ENCODE measurements around the gene ISM2. TPM values are rescaled to one million over a fixed set of nuclear protein-coding genes. Genes with fewer than 3 reads are reported as not detected.

ISM2 gene
- polyA plus RNA-seq, 1 donor: 0.07 TPM

- no peaks in the 10 kb centered on the region for H3K36me3 ChIP-seq (ENCODE audit: control insufficient read depth, insufficient read depth, low read length)
These were observed 9.6 kb downstream of the ISM2 start for GRCh38 chr14:77489041-77489440.

DNA sequence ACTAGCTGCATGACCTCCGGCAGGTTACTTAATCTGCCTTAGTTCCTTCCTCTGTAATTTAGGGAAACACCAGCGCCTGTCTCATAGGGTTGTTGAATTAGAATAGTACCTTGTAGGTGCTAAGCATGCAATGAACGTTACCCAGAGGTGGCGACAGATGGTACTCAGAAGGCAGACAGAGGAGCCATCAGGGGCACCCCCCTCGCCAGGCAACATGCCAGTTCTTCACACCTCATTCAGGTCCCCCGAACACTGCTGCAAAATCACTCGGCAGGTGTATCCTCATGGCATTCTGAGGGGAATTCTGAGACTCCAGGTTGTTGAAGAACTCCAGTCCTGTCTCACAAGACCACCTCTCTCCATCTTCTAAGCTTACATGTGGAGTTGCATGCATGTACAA, 10.1 kb downstream of the ISM2 start:
- H3K36me3 ChIP-seq (ENCODE audit: control insufficient read depth, insufficient read depth, low read length): no peaks in the 10 kb centered on the region
- no CpG with 5 or more reads among the region's 7 CpGs for WGBS (ENCODE audit: insufficient coverage, low lambda C conversion rate)
- H3K27me3 ChIP-seq (ENCODE audit: control insufficient read depth, insufficient read depth, low read length): no peaks in the 10 kb centered on the region
- DNase-seq: no peak
- no peak overlapping the region for H3K4me3 ChIP-seq (ENCODE audit: low read length)
- H3K4me1 ChIP-seq (ENCODE audit: control insufficient read depth, insufficient read depth, low read length): no peaks in the 10 kb centered on the region
- H3K9me3 ChIP-seq (ENCODE audit: control insufficient read depth, low read depth, low read length): no peaks in the 10 kb centered on the region
- H3K27ac ChIP-seq (ENCODE audit: low read length): no peak overlapping the region

More at GRCh38 chr14:77489041-77489440, 9.6 kb downstream of the ISM2 start:
- WGBS (ENCODE audit: insufficient coverage, low lambda C conversion rate): no CpG with 5 or more reads among the region's 6 CpGs
- Histone ChIP-seq H3K4me1 (ENCODE audit: control insufficient read depth, insufficient read depth, low read length) (no peaks in the 10 kb centered on the region), H3K27ac (ENCODE audit: low read length) (no peak overlapping the region), H3K9me3 (ENCODE audit: control insufficient read depth, low read depth, low read length) (no peaks in the 10 kb centered on the region), H3K4me3 (ENCODE audit: low read length) (no peak overlapping the region), H3K27me3 (ENCODE audit: control insufficient read depth, insufficient read depth, low read length) (no peaks in the 10 kb centered on the region)
- DNase-seq: no peak

GRCh38 chr14:77485901-77486678, 12.5 kb downstream of the ISM2 start:
- Histone ChIP-seq H3K4me1 (ENCODE audit: control insufficient read depth, insufficient read depth, low read length) (no peaks in the 10 kb centered on the region), H3K27ac (ENCODE audit: low read length) (no peak overlapping the region), H3K27me3 (ENCODE audit: control insufficient read depth, insufficient read depth, low read length) (no peaks in the 10 kb centered on the region), H3K36me3 (ENCODE audit: control insufficient read depth, insufficient read depth, low read length) (no peaks in the 10 kb centered on the region), H3K9me3 (ENCODE audit: control insufficient read depth, low read depth, low read length) (no peaks in the 10 kb centered on the region), H3K4me3 (ENCODE audit: low read length) (no peak overlapping the region)
- DNase-seq: no peak
- WGBS (ENCODE audit: insufficient coverage, low lambda C conversion rate): 100% methylated on average over 1 of the region's 7 CpGs

- H3K27me3 ChIP-seq (ENCODE audit: control insufficient read depth, insufficient read depth, low read length): no peaks in the 10 kb centered on the region
- H3K4me3 ChIP-seq (ENCODE audit: low read length): no peak overlapping the region
- H3K4me1 ChIP-seq (ENCODE audit: control insufficient read depth, insufficient read depth, low read length): no peaks in the 10 kb centered on the region
- H3K27ac ChIP-seq (ENCODE audit: low read length): no peak overlapping the region
- H3K36me3 ChIP-seq (ENCODE audit: control insufficient read depth, insufficient read depth, low read length): no peaks in the 10 kb centered on the region
- no peaks in the 10 kb centered on the region for H3K9me3 ChIP-seq (ENCODE audit: control insufficient read depth, low read depth, low read length)
- WGBS (ENCODE audit: insufficient coverage, low lambda C conversion rate): no CpG with 5 or more reads among the region's 3 CpGs
- DNase-seq: no peak
These were observed 13.4 kb downstream of the ISM2 start for GRCh38 chr14:77485256-77485655.

- DNase-seq: no peak
- Histone ChIP-seq H3K27me3 (ENCODE audit: control insufficient read depth, insufficient read depth, low read length) (no peaks in the 10 kb centered on the region), H3K36me3 (ENCODE audit: control insufficient read depth, insufficient read depth, low read length) (no peaks in the 10 kb centered on the region), H3K4me1 (ENCODE audit: control insufficient read depth, insufficient read depth, low read length) (no peaks in the 10 kb centered on the region), H3K9me3 (ENCODE audit: control insufficient read depth, low read depth, low read length) (no peaks in the 10 kb centered on the region), H3K4me3 (ENCODE audit: low read length) (no peak overlapping the region), H3K27ac (ENCODE audit: low read length) (no peak overlapping the region)
- 83% methylated on average over 1 of the region's 8 CpGs for WGBS (ENCODE audit: insufficient coverage, low lambda C conversion rate)
These were observed 16.2 kb downstream of the ISM2 start for GRCh38 chr14:77482422-77482821.

- H3K9me3 ChIP-seq (ENCODE audit: control insufficient read depth, low read depth, low read length): no peaks in the 10 kb centered on the region
- H3K4me3 ChIP-seq (ENCODE audit: low read length): no peak overlapping the region
- H3K27ac ChIP-seq (ENCODE audit: low read length): no peak overlapping the region
- H3K27me3 ChIP-seq (ENCODE audit: control insufficient read depth, insufficient read depth, low read length): no peaks in the 10 kb centered on the region
- H3K36me3 ChIP-seq (ENCODE audit: control insufficient read depth, insufficient read depth, low read length): no peaks in the 10 kb centered on the region
- no CpG with 5 or more reads among the region's 1 CpG for WGBS (ENCODE audit: insufficient coverage, low lambda C conversion rate)
- H3K4me1 ChIP-seq (ENCODE audit: control insufficient read depth, insufficient read depth, low read length): no peaks in the 10 kb centered on the region
- DNase-seq: no peak
These were observed 19.8 kb downstream of the ISM2 start for GRCh38 chr14:77478796-77479195.

DNA sequence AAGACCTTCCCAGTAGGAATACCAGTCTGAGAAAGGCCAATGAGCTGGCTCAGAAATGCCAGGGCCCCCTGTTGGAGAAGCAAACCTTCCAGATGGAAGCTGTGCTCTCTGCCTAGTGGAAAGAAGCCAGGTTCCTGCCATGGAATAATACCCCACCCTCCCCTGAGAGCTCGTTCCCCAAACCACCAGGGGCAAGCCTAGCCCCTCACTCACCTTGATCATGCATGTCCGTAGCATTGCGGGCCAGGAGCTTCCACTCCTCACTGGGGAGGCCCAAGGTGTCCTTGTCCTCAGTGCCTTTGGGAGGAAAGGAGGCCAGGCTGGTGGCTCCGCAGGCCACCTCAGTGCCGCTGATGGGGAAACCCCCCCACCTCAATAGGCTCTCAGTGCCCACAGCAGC, 20.6 kb downstream of the ISM2 start:
- H3K9me3 ChIP-seq (ENCODE audit: control insufficient read depth, low read depth, low read length): no peaks in the 10 kb centered on the region
- DNase-seq: no peak
- no CpG with 5 or more reads among the region's 5 CpGs for WGBS (ENCODE audit: insufficient coverage, low lambda C conversion rate)
- H3K4me3 ChIP-seq (ENCODE audit: low read length): no peak overlapping the region
- no peak overlapping the region for H3K27ac ChIP-seq (ENCODE audit: low read length)
- no peaks in the 10 kb centered on the region for H3K36me3 ChIP-seq (ENCODE audit: control insufficient read depth, insufficient read depth, low read length)
- H3K27me3 ChIP-seq (ENCODE audit: control insufficient read depth, insufficient read depth, low read length): no peaks in the 10 kb centered on the region
- H3K4me1 ChIP-seq (ENCODE audit: control insufficient read depth, insufficient read depth, low read length): no peaks in the 10 kb centered on the region

DNA sequence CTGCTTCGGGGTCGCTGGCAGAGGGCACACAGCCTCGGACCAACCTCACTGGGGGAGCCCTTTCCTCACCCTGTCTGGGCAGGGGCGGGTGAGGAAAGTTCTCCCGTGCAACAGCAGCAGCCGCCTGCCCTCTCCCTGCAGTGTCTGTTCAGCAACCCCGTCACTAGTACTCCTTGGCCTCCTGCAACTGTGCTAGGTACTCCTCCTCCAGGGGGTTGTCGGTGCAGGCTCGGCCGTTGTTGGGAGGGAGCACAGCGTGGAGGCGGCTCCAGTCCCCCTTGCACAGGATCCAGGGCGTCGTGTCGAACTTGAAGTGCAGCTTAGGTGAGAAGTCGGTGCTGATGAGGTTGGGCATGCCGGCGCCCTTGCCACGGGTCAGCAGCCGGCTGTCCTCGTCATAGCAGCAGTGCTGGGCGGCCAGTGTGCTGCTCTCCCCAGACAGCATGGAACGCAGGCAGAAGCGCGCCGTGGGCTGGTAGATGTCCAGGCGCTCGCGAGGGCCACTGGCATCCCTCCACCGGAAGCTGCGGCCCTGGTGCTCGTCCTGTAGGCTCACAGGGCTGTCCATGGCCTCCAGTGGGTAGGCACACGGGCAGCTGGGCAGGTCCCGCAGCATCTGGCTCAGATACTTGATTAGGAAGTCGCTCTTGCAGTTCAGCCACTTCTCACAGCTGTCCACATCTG, 23.0 kb downstream of the ISM2 start:
- no peak overlapping the region for H3K4me3 ChIP-seq (ENCODE audit: low read length)
- no peaks in the 10 kb centered on the region for H3K27me3 ChIP-seq (ENCODE audit: control insufficient read depth, insufficient read depth, low read length)
- H3K4me1 ChIP-seq (ENCODE audit: control insufficient read depth, insufficient read depth, low read length): peaks cover 2% of the 10 kb centered on the region
- WGBS (ENCODE audit: insufficient coverage, low lambda C conversion rate): no CpG with 5 or more reads among the region's 35 CpGs
- H3K36me3 ChIP-seq (ENCODE audit: control insufficient read depth, insufficient read depth, low read length): no peaks in the 10 kb centered on the region
- H3K27ac ChIP-seq (ENCODE audit: low read length): no peak overlapping the region
- DNase-seq: no peak
- H3K9me3 ChIP-seq (ENCODE audit: control insufficient read depth, low read depth, low read length): no peaks in the 10 kb centered on the region

GRCh38 chr14:77474479-77475177, 24.0 kb downstream of the ISM2 start:
- Histone ChIP-seq H3K4me3 (ENCODE audit: low read length) (no peak overlapping the region), H3K27ac (ENCODE audit: low read length) (no peak overlapping the region), H3K9me3 (ENCODE audit: control insufficient read depth, low read depth, low read length) (no peaks in the 10 kb centered on the region), H3K36me3 (ENCODE audit: control insufficient read depth, insufficient read depth, low read length) (peaks cover 1% of the 10 kb centered on the region), H3K4me1 (ENCODE audit: control insufficient read depth, insufficient read depth, low read length) (peaks cover 3% of the 10 kb centered on the region), H3K27me3 (ENCODE audit: control insufficient read depth, insufficient read depth, low read length) (no peaks in the 10 kb centered on the region)
- no CpG with 5 or more reads among the region's 9 CpGs for whole genome bisulfite sequencing (ENCODE audit: insufficient coverage, low lambda C conversion rate)
- no peak for DNase-seq

- WGBS (ENCODE audit: insufficient coverage, low lambda C conversion rate): no CpG with 5 or more reads among the region's 5 CpGs
- no peaks in the 10 kb centered on the region for H3K27me3 ChIP-seq (ENCODE audit: control insufficient read depth, insufficient read depth, low read length)
- no peak for DNase-seq
- H3K36me3 ChIP-seq (ENCODE audit: control insufficient read depth, insufficient read depth, low read length): peaks cover 8% of the 10 kb centered on the region
- no peak overlapping the region for H3K27ac ChIP-seq (ENCODE audit: low read length)
- peaks cover 3% of the 10 kb centered on the region for H3K4me1 ChIP-seq (ENCODE audit: control insufficient read depth, insufficient read depth, low read length)
- H3K4me3 ChIP-seq (ENCODE audit: low read length): no peak overlapping the region
- H3K9me3 ChIP-seq (ENCODE audit: control insufficient read depth, low read depth, low read length): no peaks in the 10 kb centered on the region
These were observed 24.7 kb downstream of the ISM2 start for GRCh38 chr14:77473921-77474320.

Measured in large intestine (tissue), 3 donors.